ENCODE measurements around the gene HIVEP1.

Gene HIVEP1

GRCh38 chr6:12017263-12017662 is 5.2 kb downstream of the HIVEP1 start:
- no peak for DNase-seq (ENCODE audit: low read depth in 2 of 2, low spot score in 1 of 2)

DNA sequence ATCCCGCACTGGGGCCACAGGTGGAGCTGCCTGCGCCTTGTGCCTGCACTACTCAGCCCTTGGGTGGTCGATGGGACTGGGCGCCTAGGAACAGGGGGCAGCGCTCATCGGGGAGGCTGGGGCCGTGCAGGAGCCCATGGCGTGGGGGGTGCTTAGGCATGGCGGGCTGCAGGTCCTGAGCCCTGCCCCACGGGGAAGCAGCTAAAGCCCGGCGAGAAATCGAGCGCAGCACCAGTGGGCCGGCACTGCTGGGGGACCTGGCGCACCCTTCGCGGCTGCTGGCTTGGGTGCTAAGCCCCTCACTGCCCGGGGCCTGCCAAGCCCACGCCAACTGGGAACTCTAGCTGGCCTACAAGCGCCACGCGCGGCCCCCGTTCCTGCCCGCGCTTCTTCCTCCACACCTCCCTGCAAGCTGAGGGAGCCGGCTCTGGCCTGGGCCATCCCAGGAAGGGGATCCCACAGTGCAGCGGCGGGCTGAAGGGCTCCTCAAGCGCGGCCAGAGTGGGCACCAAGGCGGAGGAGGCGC is 5.8 kb downstream of the HIVEP1 start:
- no peak for DNase-seq (ENCODE audit: low read depth in 2 of 2, low spot score in 1 of 2)

GRCh38 chr6:12020187-12020791 is 8.2 kb downstream of the HIVEP1 start:
- DNase-seq (ENCODE audit: low read depth in 2 of 2, low spot score in 1 of 2) = no peak

- no peak for DNase-seq (ENCODE audit: low read depth in 2 of 2, low spot score in 1 of 2)
Observed at GRCh38 chr6:12022481-12022880, 10.4 kb downstream of the HIVEP1 start.

DNA sequence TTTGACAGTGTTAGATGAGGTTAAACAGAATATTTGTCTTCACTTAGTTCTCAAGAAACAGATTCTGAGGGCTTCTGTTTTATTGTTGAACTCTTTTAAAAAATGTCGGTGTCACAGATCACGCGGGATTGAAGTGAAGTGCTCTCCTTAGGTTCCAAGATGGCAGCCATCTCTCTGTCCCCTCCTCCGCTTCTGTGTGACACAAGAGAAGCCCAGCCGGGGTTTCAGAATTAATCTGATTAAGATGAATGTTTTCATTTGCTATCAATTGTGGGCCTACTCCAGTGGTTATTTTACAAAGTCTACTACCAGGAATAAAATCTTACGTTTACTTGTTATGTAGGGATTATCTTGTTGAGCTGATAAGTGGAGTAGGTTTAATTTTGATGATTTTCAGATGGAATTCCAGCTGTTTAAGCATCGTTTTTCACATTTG is 10.9 kb downstream of the HIVEP1 start:
- DNase-seq (ENCODE audit: low read depth in 2 of 2, low spot score in 1 of 2) = no peak

GRCh38 chr6:12024216-12024615 is 12.1 kb downstream of the HIVEP1 start:
- no peak for DNase-seq (ENCODE audit: low read depth in 2 of 2, low spot score in 1 of 2)

- DNase-seq (ENCODE audit: low read depth in 2 of 2, low spot score in 1 of 2) = no peak
Observed at GRCh38 chr6:12024699-12025434, 12.8 kb downstream of the HIVEP1 start.

GRCh38 chr6:12026120-12026519 is 14.0 kb downstream of the HIVEP1 start:
- DNase-seq (ENCODE audit: low read depth in 2 of 2, low spot score in 1 of 2) = no peak

GRCh38 chr6:12026833-12027232 is 14.7 kb downstream of the HIVEP1 start:
- no peak for DNase-seq (ENCODE audit: low read depth in 2 of 2, low spot score in 1 of 2)

DNA sequence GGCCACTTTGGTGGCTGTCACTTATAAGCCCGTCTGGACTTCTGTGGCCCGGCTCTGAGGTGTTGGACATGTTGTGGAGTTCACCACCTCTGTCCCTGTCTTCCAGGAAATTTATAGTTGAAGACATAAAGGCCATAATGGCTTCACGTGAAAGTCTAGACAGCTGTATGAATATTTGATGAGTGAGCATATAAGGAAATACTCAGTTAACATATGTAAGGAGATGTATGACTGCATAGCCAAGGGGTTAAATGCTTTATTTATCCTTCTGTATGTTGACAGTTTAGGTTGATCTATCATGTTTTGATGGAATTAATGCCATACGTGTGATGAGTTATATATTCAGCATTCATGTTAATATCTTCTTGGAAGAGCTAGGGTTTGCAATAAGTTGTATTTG is 16.1 kb downstream of the HIVEP1 start:
- no peak for DNase-seq (ENCODE audit: low read depth in 2 of 2, low spot score in 1 of 2)

GRCh38 chr6:12029979-12030737 is 18.0 kb downstream of the HIVEP1 start:
- DNase-seq (ENCODE audit: low read depth in 2 of 2, low spot score in 1 of 2) = no peak

GRCh38 chr6:12030993-12031550 is 19.0 kb downstream of the HIVEP1 start:
- DNase-seq (ENCODE audit: low read depth in 2 of 2, low spot score in 1 of 2) = no peak

- DNase-seq (ENCODE audit: low read depth in 2 of 2, low spot score in 1 of 2) = no peak
Observed at GRCh38 chr6:12032783-12033573, 20.9 kb downstream of the HIVEP1 start.

- no peak for DNase-seq (ENCODE audit: low read depth in 2 of 2, low spot score in 1 of 2)
Observed at GRCh38 chr6:12033770-12034169, 21.7 kb downstream of the HIVEP1 start.

GRCh38 chr6:12034349-12034748 is 22.2 kb downstream of the HIVEP1 start:
- DNase-seq (ENCODE audit: low read depth in 2 of 2, low spot score in 1 of 2) = no peak

GRCh38 chr6:12034837-12035236 is 22.7 kb downstream of the HIVEP1 start:
- DNase-seq (ENCODE audit: low read depth in 2 of 2, low spot score in 1 of 2) = no peak

- no peak for DNase-seq (ENCODE audit: low read depth in 2 of 2, low spot score in 1 of 2)
Observed at GRCh38 chr6:12036766-12037165, 24.7 kb downstream of the HIVEP1 start.

DNA sequence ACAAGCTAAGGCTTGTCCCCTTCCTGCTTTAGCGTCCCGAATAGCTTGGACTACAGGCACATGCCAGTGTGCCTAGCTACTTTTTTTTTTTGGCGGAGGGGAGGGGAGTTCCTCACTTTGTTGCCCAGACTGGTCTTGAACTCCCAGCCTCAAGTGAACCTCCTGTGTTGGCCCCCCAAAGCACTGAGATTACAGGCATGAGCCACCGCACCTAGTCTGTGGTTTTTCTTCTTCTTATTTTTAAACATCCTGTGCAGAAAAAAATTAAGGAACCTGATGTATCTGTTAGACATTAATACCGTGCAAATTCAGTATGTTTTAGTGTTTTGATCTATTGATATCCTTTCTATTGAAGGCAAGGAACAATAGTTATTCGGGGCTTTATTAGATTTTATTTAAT is 25.7 kb downstream of the HIVEP1 start:
- DNase-seq (ENCODE audit: low read depth in 2 of 2, low spot score in 1 of 2) = no peak

DNA sequence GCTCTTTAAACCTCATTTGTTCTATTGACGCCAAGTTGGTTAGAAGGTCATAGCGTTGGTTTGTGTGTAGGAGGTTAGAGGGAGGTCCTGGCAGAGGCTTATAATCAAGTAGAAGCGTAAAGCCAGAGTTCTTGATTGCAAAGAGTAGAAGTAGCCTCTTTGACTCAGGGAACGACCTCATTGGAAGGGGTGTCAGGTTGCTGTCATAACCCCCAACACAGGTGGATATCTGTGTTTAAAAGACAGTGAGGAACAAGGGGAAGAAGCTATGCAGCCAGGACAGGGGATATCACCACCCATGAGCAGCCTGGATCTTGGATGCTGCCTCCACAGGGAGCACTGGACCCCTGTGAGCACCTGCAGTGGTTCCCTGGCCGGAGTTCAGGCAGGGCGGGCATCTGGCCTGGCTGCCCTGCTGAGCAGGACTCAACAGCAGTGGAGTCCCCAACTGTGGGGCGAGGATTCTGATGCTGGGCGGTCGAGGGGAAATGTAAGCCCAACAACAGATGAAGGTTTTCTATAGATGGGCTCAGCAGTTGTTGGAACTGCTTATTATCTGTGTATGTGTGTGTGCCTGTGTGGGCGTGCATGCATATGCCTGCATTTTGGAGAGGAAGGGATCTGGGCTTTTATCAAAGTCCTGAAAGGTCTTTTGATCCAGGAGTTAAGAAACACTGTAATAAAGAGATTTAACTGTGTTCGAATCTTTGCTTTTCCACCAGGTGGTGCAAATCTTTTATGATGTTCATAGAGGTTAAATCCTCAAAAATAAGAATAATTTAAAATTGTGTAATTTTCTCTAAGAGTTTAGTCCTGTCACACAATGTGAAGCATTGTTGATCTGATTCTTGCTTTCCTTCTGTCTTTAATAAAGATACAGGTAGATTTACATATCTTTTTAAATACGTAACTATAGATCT is 27.7 kb downstream of the HIVEP1 start:
- DNase-seq (ENCODE audit: low read depth in 2 of 2, low spot score in 1 of 2) = no peak

GRCh38 chr6:12047304-12047703 is 35.2 kb downstream of the HIVEP1 start:
- no peak for DNase-seq (ENCODE audit: low read depth in 2 of 2, low spot score in 1 of 2)

Data from stimulated activated CD8-positive, alpha-beta memory T cell treated with anti-CD3 and anti-CD28 coated beads, Interleukin-4, amount 100 ng/mL, for 1 hour (primary cell).